ENCODE data around the gene ADAMTS15.

ADAMTS15 gene

GRCh38 chr11:130418756-130419155 lies 29.7 kb upstream of the ADAMTS15 start:
- no peak for DNase-seq (ENCODE audit: low read depth, low spot score)

GRCh38 chr11:130420478-130421198 lies 27.8 kb upstream of the ADAMTS15 start:
- DNase-seq (ENCODE audit: low read depth, low spot score) = no peak

- DNase-seq (ENCODE audit: low read depth, low spot score) = no peak
Observed at GRCh38 chr11:130421199-130421585, 27.3 kb upstream of the ADAMTS15 start.

GRCh38 chr11:130421697-130422096 lies 26.7 kb upstream of the ADAMTS15 start:
- DNase-seq (ENCODE audit: low read depth, low spot score) = no peak

GRCh38 chr11:130422251-130422995 lies 26.0 kb upstream of the ADAMTS15 start:
- DNase-seq (ENCODE audit: low read depth, low spot score) = no peak

GRCh38 chr11:130423541-130424142 lies 24.8 kb upstream of the ADAMTS15 start:
- no peak for DNase-seq (ENCODE audit: low read depth, low spot score)

GRCh38 chr11:130424613-130425140 lies 23.8 kb upstream of the ADAMTS15 start:
- DNase-seq (ENCODE audit: low read depth, low spot score) = no peak

- no peak for DNase-seq (ENCODE audit: low read depth, low spot score)
Observed at GRCh38 chr11:130425156-130425555, 23.3 kb upstream of the ADAMTS15 start.

GRCh38 chr11:130426223-130426836 lies 22.1 kb upstream of the ADAMTS15 start:
- no peak for DNase-seq (ENCODE audit: low read depth, low spot score)

GRCh38 chr11:130426837-130427341 lies 21.6 kb upstream of the ADAMTS15 start:
- no peak for DNase-seq (ENCODE audit: low read depth, low spot score)

- DNase-seq (ENCODE audit: low read depth, low spot score) = no peak
Observed at GRCh38 chr11:130427581-130428315, 20.7 kb upstream of the ADAMTS15 start.

- no peak for DNase-seq (ENCODE audit: low read depth, low spot score)
Observed at GRCh38 chr11:130428316-130429119, 19.9 kb upstream of the ADAMTS15 start, which contains the start of gene ADAMTS8. ADAMTS8 (minus strand) TSS chr11:130428609; CDS start chr11:130428286, 323 bp downstream.

GRCh38 chr11:130429120-130429681 lies 19.2 kb upstream of the ADAMTS15 start:
- no peak for DNase-seq (ENCODE audit: low read depth, low spot score)

- DNase-seq (ENCODE audit: low read depth, low spot score) = no peak
Observed at GRCh38 chr11:130429983-130430382, 18.5 kb upstream of the ADAMTS15 start.

- peak; percentile 34 for DNase-seq (ENCODE audit: low read depth, low spot score)
Observed at GRCh38 chr11:130431331-130431773, 17.1 kb upstream of the ADAMTS15 start.

- no peak for DNase-seq (ENCODE audit: low read depth, low spot score)
Observed at GRCh38 chr11:130431801-130432200, 16.6 kb upstream of the ADAMTS15 start.

- no peak for DNase-seq (ENCODE audit: low read depth, low spot score)
Observed at GRCh38 chr11:130433357-130433756, 15.1 kb upstream of the ADAMTS15 start.

- DNase-seq (ENCODE audit: low read depth, low spot score) = peak; percentile 30
Observed at GRCh38 chr11:130434521-130435223, 13.8 kb upstream of the ADAMTS15 start.

- no peak for DNase-seq (ENCODE audit: low read depth, low spot score)
Observed at GRCh38 chr11:130435671-130436070, 12.8 kb upstream of the ADAMTS15 start.

Measured in activated CD4-positive, CD25-positive, alpha-beta regulatory T cell treated with anti-CD3 and anti-CD28 coated beads, Interleukin-2, amount 50 U/mL, for 16 hours (primary cell).